A673 (cell line): Measurements from ENCODE around the gene NEO1. TPM values are rescaled to one million over a fixed set of nuclear protein-coding genes. Genes with fewer than 3 reads are reported as not detected.

Experiments
- BruUV-seq: library from RNA; stranded (reverse); fragments of 400-500 nt; replicated peaks from 2 replicates; lab custom pipeline; 2021; lab: Mats Ljungman, UMichigan
- CTCF ChIA-PET: fragments of 300-600 bp; sonication (Branson Sonifier 250); formaldehyde crosslinking; loops from one replicate; lab custom pipeline; 2022; ENCODE audit warnings: antibody characterized with exemption; lab: Charles Lee
- POLR2A ChIA-PET: fragments of 300-600 bp; sonication (Branson Sonifier 250); formaldehyde crosslinking; loops from one replicate; lab custom pipeline; 2022; ENCODE audit warnings: antibody characterized with exemption; ENCODE audit not compliant: low non-redundant PET; lab: Charles Lee
- DNase-seq: peaks from one replicate; pipeline ENCODE4 v3.0.0-alpha.2; 2015; ENCODE audit warnings: low spot score
- H3K27ac ChIP-seq: fragments of 200-600 bp; sonication (generic); 2 replicates; pipeline ENCODE4 v1.5.1; 2016; ENCODE audit warnings: mixed run types, low read depth, mild to moderate bottlenecking, mixed read lengths, antibody characterized with exemption, low read length; ENCODE audit not compliant: poor library complexity, severe bottlenecking
- H3K27me3 ChIP-seq: fragments of 200-600 bp; sonication (generic); replicated peaks from 2 replicates; pipeline ENCODE4 v1.6.1; 2017; ENCODE audit warnings: mixed run types, low read depth, mild to moderate bottlenecking, mixed read lengths, antibody characterized with exemption, low read length; ENCODE audit not compliant: insufficient read depth, poor library complexity
- H3K36me3 ChIP-seq: fragments of 200-600 bp; sonication (generic); 2 replicates; pipeline ENCODE4 v1.6.1; 2016; ENCODE audit warnings: mixed run types, mild to moderate bottlenecking, mixed read lengths, antibody characterized with exemption, low read length; ENCODE audit not compliant: insufficient read depth, poor library complexity, severe bottlenecking
- H3K4me1 ChIP-seq: fragments of 200-600 bp; sonication (generic); 2 replicates; pipeline ENCODE4 v1.6.1; 2017; ENCODE audit warnings: mixed run types, mild to moderate bottlenecking, mixed read lengths, antibody characterized with exemption, low read length; ENCODE audit not compliant: insufficient read depth, poor library complexity, severe bottlenecking
- H3K4me3 ChIP-seq: fragments of 200-600 bp; sonication (generic); 2 replicates; pipeline ENCODE4 v1.5.1; 2016; ENCODE audit warnings: low read depth, mixed run types, mild to moderate bottlenecking, mixed read lengths, low read length; ENCODE audit not compliant: poor library complexity, severe bottlenecking
- H3K9me3 ChIP-seq: fragments of 200-600 bp; sonication (generic); 2 replicates; pipeline ENCODE4 v1.6.1; 2016; ENCODE audit warnings: mixed run types, low read depth, mild to moderate bottlenecking, mixed read lengths, antibody characterized with exemption, low read length; ENCODE audit not compliant: poor library complexity, severe bottlenecking
- EZH2 ChIP-seq: fragments of 200-600 bp; sonication (generic); IDR thresholded peaks from 2 replicates; pipeline ENCODE4 v1.6.1; 2017; ENCODE audit warnings: borderline replicate concordance, low read depth, mild to moderate bottlenecking, mixed read lengths, antibody characterized with exemption, low read length; ENCODE audit not compliant: poor library complexity, severe bottlenecking
- intact Hi-C: fragments of 100-400 bp; cut with micrococcal nuclease; formaldehyde crosslinking; loops from one replicate; pipeline ENCODE4 v1.10.0; 2022; ENCODE audit not compliant: unreplicated experiment
- total RNA-seq: library from RNA; stranded (reverse); gene quantifications from 2 replicates; pipeline ENCODE4 v1.2.3, GENCODE V29; 2021
- TF ChIP-seq, protein P1 (sequence below): fragments of 300-800, 200-600 bp; sonication (generic); conservative IDR thresholded peaks from 2 replicates; pipeline ENCODE4 v1.5.1; 2017; ENCODE audit warnings: low read depth, mild to moderate bottlenecking, antibody characterized with exemption, low read length, moderate library complexity, mixed read lengths

Gene NEO1
- total RNA-seq, 1 experiment from 2014 or later = 72.6 TPM

DNA sequence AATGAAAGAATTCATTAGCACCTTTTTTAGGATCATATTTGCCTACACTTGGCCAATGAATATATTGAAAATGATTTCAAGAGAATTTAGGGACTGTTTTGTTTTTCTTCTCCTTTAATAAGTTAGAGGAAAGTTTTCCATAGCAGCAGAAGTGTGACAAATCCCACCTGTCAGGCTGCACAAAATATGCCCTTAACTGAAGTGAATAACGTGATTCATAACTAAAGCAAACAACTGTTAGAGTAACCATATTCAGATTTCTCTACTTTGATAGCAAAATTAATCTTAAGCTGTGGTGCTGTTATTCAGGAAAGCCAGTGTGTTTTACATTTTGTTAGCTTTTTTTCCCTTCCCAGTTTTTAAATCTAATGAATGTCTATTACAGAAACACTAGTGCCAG lies 195.1 kb downstream of the NEO1 start:
- POLR2A ChIA-PET = interaction anchor here (0.7 kb wide), 1 partner anchor 373 kb away, joined by 4 read pairs; no protein-coding TSS in a partner anchor
- Histone ChIP-seq H3K4me3 (no peak overlapping the region), H3K36me3 (no peaks in the 10 kb centered on the region), H3K27ac (no peak overlapping the region), H3K27me3 (no peaks in the 10 kb centered on the region), H3K4me1 (no peaks in the 10 kb centered on the region), H3K9me3 (no peaks in the 10 kb centered on the region)
- TF ChIP-seq EZH2 = no peak
- TF ChIP-seq, protein P1, sequence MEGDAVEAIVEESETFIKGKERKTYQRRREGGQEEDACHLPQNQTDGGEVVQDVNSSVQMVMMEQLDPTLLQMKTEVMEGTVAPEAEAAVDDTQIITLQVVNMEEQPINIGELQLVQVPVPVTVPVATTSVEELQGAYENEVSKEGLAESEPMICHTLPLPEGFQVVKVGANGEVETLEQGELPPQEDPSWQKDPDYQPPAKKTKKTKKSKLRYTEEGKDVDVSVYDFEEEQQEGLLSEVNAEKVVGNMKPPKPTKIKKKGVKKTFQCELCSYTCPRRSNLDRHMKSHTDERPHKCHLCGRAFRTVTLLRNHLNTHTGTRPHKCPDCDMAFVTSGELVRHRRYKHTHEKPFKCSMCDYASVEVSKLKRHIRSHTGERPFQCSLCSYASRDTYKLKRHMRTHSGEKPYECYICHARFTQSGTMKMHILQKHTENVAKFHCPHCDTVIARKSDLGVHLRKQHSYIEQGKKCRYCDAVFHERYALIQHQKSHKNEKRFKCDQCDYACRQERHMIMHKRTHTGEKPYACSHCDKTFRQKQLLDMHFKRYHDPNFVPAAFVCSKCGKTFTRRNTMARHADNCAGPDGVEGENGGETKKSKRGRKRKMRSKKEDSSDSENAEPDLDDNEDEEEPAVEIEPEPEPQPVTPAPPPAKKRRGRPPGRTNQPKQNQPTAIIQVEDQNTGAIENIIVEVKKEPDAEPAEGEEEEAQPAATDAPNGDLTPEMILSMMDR = no peak
- no peak for DNase-seq
- CTCF ChIA-PET = no interaction called here
- intact Hi-C loops = loop anchor here (10.0 kb wide), 2 partner anchors 123 to 193 kb away; partner anchors contain the start of gene NEO1
- BruUV-seq = no TSS peak

DNA sequence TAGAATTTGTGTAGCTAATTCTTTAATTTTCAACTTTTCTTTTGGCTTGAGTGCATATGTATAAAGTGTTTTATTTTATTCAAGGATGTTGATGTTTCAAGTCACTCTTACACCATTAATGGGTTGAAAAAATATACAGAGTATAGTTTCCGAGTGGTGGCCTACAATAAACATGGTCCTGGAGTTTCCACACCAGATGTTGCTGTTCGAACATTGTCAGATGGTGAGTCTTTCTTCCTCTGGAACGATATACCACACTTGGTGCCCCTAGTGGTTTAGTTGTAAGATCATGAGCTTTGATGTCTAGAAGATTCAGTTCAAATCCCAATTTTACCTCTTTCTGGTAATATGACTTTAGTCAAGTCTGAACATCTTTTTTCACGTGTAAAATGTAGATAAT lies 197.2 kb downstream of the NEO1 start:
- no TSS peak for BruUV-seq

GRCh38 chr15:73254598-73254997 lies 202.3 kb downstream of the NEO1 start:
- ChIA-PET POLR2A (no interaction called here), CTCF (interaction anchor here (1.1 kb wide), 1 partner anchor 13 kb away, joined by 4 read pairs; no protein-coding TSS in a partner anchor)
- Histone ChIP-seq H3K4me3 (no peak overlapping the region), H3K9me3 (no peaks in the 10 kb centered on the region), H3K4me1 (no peaks in the 10 kb centered on the region), H3K27ac (no peak overlapping the region), H3K36me3 (peaks cover 9% of the 10 kb centered on the region), H3K27me3 (no peaks in the 10 kb centered on the region)
- intact Hi-C loops = no loop called here
- TF ChIP-seq, protein P1 = no peak
- TF ChIP-seq EZH2 = no peak
- DNase-seq = no peak
- no TSS peak for BruUV-seq

More for the DNA sequence above, 197.2 kb downstream of the NEO1 start:
- no peaks in the 10 kb centered on the region for H3K27me3 ChIP-seq
- H3K27ac ChIP-seq = no peak overlapping the region
- ChIA-PET POLR2A (no interaction called here), CTCF (interaction anchor here (0.8 kb wide), 1 partner anchor 9 kb away, joined by 3 read pairs; no protein-coding TSS in a partner anchor)
- H3K36me3 ChIP-seq = peaks cover 3% of the 10 kb centered on the region
- no peak for DNase-seq
- intact Hi-C loops = loop anchor here (10.0 kb wide), 2 partner anchors 125 to 195 kb away; partner anchors contain the start of gene NEO1
- H3K4me3 ChIP-seq = no peak overlapping the region
- TF ChIP-seq, protein P1 = no peak
- TF ChIP-seq EZH2 = no peak
- no peaks in the 10 kb centered on the region for H3K4me1 ChIP-seq
- H3K9me3 ChIP-seq = no peaks in the 10 kb centered on the region
